ENCODE data around the gene NREP.

The NREP gene

GRCh38 chr5:111756581-111757354, at the start of gene NREP:
NREP (minus strand) TSS chr5:111757194; CDS start chr5:111755772, 1,422 bp downstream.
- DNase-seq = no peak

GRCh38 chr5:111806753-111807152, 49.8 kb upstream of the NREP start:
- no peak for DNase-seq

GRCh38 chr5:111806156-111806555, 49.2 kb upstream of the NREP start:
- no peak for DNase-seq

- no peak for DNase-seq
Observed at GRCh38 chr5:111805071-111805470, 48.1 kb upstream of the NREP start.

GRCh38 chr5:111800351-111800750, 43.4 kb upstream of the NREP start:
- no peak for DNase-seq

GRCh38 chr5:111795142-111795541, 38.1 kb upstream of the NREP start:
- DNase-seq = no peak

- DNase-seq = no peak
Observed at GRCh38 chr5:111792471-111793058, 35.6 kb upstream of the NREP start.

- no peak for DNase-seq
Observed at GRCh38 chr5:111790295-111790694, 33.3 kb upstream of the NREP start.

- DNase-seq = no peak
Observed at GRCh38 chr5:111787006-111787405, 30.0 kb upstream of the NREP start.

GRCh38 chr5:111784491-111785181, 27.6 kb upstream of the NREP start:
- DNase-seq = no peak

- DNase-seq = no peak
Observed at GRCh38 chr5:111783537-111783936, 26.5 kb upstream of the NREP start.

- DNase-seq = no peak
Observed at GRCh38 chr5:111782216-111782615, 25.2 kb upstream of the NREP start.

- no peak for DNase-seq
Observed at GRCh38 chr5:111781200-111781599, 24.2 kb upstream of the NREP start.

- DNase-seq = no peak
Observed at GRCh38 chr5:111779922-111780292, 22.9 kb upstream of the NREP start.

GRCh38 chr5:111779260-111779921, 22.4 kb upstream of the NREP start:
- no peak for DNase-seq

- no peak for DNase-seq
Observed at GRCh38 chr5:111776913-111777781, 20.2 kb upstream of the NREP start.

GRCh38 chr5:111775224-111775623, 18.2 kb upstream of the NREP start:
- DNase-seq = no peak

GRCh38 chr5:111774525-111774924, 17.5 kb upstream of the NREP start:
- no peak for DNase-seq

- no peak for DNase-seq
Observed at GRCh38 chr5:111772456-111773122, 15.6 kb upstream of the NREP start.

- no peak for DNase-seq
Observed at GRCh38 chr5:111769541-111769940, 12.5 kb upstream of the NREP start.

GRCh38 chr5:111765613-111766571, 8.9 kb upstream of the NREP start:
- no peak for DNase-seq

Measured in T1000 (cell line).